ENCODE data around the gene TMA7. TPM values are rescaled to one million over a fixed set of nuclear protein-coding genes. Genes with fewer than 3 reads are reported as not detected.
A peak's percentile ranks its signal among the peaks of the same experiment; 100 is the strongest.

The TMA7 gene
- total RNA-seq, 1 donor from 2014 or later, result 309 TPM

DNA sequence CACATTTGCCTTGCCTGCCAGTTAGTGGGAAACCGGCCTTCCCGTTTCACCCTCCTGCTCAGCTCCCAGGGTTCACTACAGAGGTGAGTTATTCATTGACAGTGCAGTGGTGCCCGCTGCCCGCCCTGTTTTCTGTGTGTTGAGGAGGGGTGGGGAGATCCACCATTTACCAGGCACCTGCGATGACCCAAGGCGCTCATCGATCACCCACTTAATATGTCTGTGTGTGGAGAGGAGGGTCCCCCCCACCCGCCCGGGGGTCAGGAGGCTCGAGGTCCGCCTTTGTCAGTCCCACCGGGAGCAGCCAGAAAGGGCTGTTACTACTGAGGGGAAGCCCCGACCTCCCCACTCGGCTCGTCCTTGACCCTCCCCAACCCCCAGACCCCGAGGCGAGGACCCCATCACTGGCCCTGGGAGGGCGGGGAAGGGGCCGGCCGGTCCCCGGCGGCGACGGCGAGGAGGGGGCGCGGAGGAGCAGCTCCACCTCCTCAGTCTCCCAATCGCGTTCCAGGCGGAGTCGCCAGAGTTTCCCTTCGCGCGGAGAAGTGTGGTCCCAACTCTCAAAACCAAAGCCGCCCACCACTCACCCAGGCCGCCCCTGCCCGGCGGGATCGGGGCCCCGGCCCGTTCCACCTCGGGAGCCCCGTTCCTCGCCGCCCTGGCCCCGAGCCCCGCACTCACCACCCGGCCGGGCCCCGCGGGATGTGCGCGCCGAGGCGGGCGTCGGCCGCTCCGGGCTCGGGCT lies 11.3 kb upstream of the TMA7 start:
- Mint-ChIP-seq H3K27ac (ENCODE audit: unreplicated experiment) (peak overlapping the region; percentile 97), H3K27me3 (ENCODE audit: low read depth) (no peaks in the 10 kb centered on the region), H3K4me3 (peak overlapping the region; percentile 83), H3K4me1 (peaks cover 54% of the 10 kb centered on the region), H3K9me3 (no peaks in the 10 kb centered on the region), H3K36me3 (ENCODE audit: low read depth) (peaks cover 6% of the 10 kb centered on the region)
- peak; percentile 53 for DNase-seq (ENCODE audit: low read depth, low spot score)
- TF ChIP-seq, protein P1, sequence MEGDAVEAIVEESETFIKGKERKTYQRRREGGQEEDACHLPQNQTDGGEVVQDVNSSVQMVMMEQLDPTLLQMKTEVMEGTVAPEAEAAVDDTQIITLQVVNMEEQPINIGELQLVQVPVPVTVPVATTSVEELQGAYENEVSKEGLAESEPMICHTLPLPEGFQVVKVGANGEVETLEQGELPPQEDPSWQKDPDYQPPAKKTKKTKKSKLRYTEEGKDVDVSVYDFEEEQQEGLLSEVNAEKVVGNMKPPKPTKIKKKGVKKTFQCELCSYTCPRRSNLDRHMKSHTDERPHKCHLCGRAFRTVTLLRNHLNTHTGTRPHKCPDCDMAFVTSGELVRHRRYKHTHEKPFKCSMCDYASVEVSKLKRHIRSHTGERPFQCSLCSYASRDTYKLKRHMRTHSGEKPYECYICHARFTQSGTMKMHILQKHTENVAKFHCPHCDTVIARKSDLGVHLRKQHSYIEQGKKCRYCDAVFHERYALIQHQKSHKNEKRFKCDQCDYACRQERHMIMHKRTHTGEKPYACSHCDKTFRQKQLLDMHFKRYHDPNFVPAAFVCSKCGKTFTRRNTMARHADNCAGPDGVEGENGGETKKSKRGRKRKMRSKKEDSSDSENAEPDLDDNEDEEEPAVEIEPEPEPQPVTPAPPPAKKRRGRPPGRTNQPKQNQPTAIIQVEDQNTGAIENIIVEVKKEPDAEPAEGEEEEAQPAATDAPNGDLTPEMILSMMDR (conservative IDR thresholded peaks at IDR 0.05), result no peak

DNA sequence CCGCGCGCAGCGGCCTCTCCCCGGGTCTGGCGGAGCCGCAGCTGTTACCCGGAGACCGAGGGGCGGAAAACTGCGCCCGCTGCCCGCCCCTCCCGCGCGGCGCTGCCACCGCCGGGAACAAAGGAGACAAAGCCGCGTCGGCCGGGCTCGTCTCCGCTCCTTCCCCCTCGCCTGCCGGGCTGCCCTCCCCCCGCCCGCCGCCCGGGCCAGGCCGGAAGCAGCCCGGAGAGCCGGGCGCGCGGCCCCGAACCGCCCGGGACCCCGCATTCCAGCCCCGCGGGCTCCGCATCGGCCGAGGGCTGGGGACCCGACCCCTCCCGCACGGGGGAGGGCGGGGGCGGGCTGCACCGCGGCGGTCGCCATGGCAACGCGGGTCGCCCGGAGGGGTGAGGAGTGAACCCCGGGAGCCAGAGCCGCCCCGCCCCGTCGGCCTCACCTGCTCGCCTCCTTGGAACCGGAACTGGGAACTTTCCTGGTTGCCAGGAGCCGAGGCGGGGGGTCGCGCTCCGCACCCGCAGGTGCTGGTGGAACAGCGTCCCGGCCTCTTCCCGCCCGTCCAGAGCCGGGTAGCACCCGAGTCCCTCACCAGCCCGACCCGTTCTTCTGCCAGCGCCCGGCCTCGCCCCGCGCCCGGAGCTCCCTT lies 10.6 kb upstream of the TMA7 start:
- H3K27ac Mint-ChIP-seq (ENCODE audit: unreplicated experiment), result peak overlapping the region; percentile 96
- H3K36me3 Mint-ChIP-seq (ENCODE audit: low read depth), result peaks cover 6% of the 10 kb centered on the region

DNA sequence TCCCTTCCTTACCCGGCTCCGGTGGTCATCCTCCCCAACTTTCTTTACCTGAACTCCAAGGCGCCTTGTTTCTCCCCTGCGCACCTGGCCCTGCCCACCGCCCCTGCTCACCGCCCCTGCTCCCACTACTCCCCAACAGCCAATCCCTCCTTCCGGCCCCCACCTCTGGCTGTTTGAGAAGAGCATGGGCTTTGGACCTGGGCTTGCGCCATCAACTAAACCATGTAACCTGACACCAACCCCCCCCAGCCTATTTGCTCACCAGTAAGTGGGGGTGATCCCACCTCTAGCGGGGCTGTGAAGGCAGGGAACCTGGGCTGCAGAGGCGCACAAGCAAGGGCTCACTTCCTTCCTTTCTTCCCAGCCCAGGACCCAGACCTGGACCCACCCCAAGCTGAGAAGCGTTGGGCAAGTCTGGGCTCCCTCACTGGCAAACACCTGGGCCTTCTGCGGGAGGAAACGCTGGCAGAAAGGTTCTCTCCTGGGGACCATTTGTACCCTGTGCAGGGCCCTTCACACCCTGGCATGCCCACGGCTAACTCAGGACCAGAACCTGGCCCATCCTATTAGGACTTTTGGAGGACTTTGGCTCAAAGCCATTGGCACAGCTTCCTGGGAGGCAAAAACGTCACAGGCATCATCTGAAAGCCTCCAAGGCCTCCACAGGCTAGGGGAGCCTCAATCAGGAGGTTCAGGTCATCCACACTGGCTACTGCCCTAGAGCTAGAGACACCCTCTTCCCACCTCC lies 9.9 kb upstream of the TMA7 start, which contains the start of gene PLXNB1:
Gene PLXNB1 (minus strand): TSS at position 127 of the 748 bp plus-strand sequence. CDS start 5,475 bp downstream, outside the sequence.
- H3K4me1 Mint-ChIP-seq, result peaks cover 52% of the 10 kb centered on the region
- no peak for DNase-seq (ENCODE audit: low read depth, low spot score)
- TF ChIP-seq, protein P1 (conservative IDR thresholded peaks at IDR 0.05), result no peak
- H3K9me3 Mint-ChIP-seq, result no peaks in the 10 kb centered on the region
- peak within 1 kb of the TSS; percentile 87 for H3K4me3 Mint-ChIP-seq
- peak within 1 kb of the TSS; percentile 96 for H3K27ac Mint-ChIP-seq (ENCODE audit: unreplicated experiment)
- H3K36me3 Mint-ChIP-seq (ENCODE audit: low read depth), result peaks cover 4% of the 10 kb centered on the region
- no peaks in the 10 kb centered on the region for H3K27me3 Mint-ChIP-seq (ENCODE audit: low read depth)

More for the DNA sequence above, 10.6 kb upstream of the TMA7 start:
- TF ChIP-seq, protein P1 (conservative IDR thresholded peaks at IDR 0.05), result no peak
- Mint-ChIP-seq H3K4me1 (peaks cover 59% of the 10 kb centered on the region), H3K4me3 (peak overlapping the region; percentile 87), H3K27me3 (ENCODE audit: low read depth) (no peaks in the 10 kb centered on the region), H3K9me3 (no peaks in the 10 kb centered on the region)
- peak; percentile 59 for DNase-seq (ENCODE audit: low read depth, low spot score)

DNA sequence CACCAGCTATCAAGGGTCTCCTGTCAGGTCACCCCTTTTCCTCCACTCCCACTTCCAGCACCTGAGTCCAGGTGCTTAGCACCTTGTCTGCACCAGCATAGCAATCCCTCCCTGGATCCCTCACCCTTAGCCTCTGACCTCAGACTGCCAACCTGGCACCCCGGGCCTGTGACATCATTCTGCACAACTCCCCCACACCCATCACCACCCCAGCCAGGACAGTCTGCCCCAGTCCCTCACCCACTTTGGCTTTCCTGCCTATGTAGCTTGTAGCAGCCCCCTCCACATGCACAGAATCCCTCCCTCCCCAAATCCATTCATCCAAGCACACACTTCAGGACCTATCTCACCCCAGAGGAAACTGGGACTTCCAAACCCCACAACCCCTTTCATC lies 9.4 kb upstream of the TMA7 start:
- Mint-ChIP-seq H3K36me3 (ENCODE audit: low read depth) (peaks cover 4% of the 10 kb centered on the region), H3K9me3 (no peaks in the 10 kb centered on the region), H3K4me1 (peaks cover 49% of the 10 kb centered on the region), H3K27ac (ENCODE audit: unreplicated experiment) (no peak overlapping the region), H3K4me3 (peak overlapping the region; percentile 87), H3K27me3 (ENCODE audit: low read depth) (no peaks in the 10 kb centered on the region)
- no peak for DNase-seq (ENCODE audit: low read depth, low spot score)
- TF ChIP-seq, protein P1 (conservative IDR thresholded peaks at IDR 0.05), result no peak

DNA sequence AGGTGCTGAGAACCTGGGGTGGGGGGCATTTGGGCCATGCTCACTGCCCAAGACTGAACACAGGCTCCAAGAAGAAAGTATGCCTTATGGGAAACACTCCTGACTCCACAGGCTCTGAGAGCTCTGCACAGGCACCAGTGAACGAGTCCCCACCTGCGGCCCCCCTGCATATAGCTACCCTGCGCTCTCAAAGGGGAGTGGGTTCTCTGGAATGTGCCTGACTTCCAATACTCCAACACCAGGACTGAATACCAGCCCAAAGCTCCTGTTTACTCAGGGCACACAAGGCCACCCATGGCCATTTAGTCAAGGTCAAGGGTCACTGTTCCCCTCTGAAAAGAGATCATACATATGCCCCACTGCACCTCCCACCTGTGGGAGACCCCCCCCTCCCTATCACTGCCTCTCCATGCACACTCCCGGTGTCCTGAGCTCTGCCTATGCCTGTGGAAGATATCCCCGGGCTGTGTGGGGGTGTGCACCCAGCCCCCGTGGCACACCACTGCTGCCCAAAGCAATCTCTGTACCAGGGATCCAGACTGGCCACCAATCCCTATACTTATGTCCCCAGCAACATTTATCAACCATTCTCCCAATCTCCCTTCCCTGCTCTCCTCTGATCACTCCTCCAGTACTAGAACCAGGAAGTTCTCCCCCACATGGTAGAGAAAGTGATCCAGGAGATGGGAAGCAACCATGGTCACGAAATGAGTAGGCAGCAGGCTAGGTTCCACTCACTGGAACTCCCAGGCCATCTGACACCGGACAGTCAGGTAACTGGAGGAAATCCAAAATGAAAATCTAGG lies 8.6 kb upstream of the TMA7 start:
- Mint-ChIP-seq H3K9me3 (no peaks in the 10 kb centered on the region), H3K27ac (ENCODE audit: unreplicated experiment) (peak overlapping the region; percentile 16), H3K4me1 (peaks cover 42% of the 10 kb centered on the region), H3K36me3 (ENCODE audit: low read depth) (peaks cover 4% of the 10 kb centered on the region), H3K27me3 (ENCODE audit: low read depth) (no peaks in the 10 kb centered on the region), H3K4me3 (peak overlapping the region; percentile 87)
- DNase-seq (ENCODE audit: low read depth, low spot score), result no peak
- TF ChIP-seq, protein P1 (conservative IDR thresholded peaks at IDR 0.05), result no peak
